Stimulated activated effector memory CD8-positive, alpha-beta T cell treated with anti-CD3 and anti-CD28 coated beads, Interleukin-12 subunit alpha, Interleukin-12 subunit beta, amount 100 ng/mL, for 72 hours (primary cell): Measurements from ENCODE around the gene INPP5B.
"Not testable (repeated sequence)": the region's sequence is repeated elsewhere in the genome, so short reads cannot be mapped to it uniquely, and the experiment has no call there.

Source experiments
- ATAC-seq: fragments of 150-1000 bp; cut with Tn5 transposase; 2 replicates; pipeline ENCODE4 v1.10.0; 2021
- DNase-seq, 2 donors: peaks; one replicate each; pipeline ENCODE4 v3.0.0; 2021 to 2022; ENCODE audit warnings: low spot score in 2 of 2
- H3K27ac Mint-ChIP-seq: one replicate; pipeline ENCODE4 v1.8.0; 2022; ENCODE audit warnings: mild to moderate bottlenecking, mixed read lengths
- H3K36me3 Mint-ChIP-seq: one replicate; pipeline ENCODE4 v1.8.0; 2022; ENCODE audit warnings: mild to moderate bottlenecking, mixed read lengths
- H3K4me1 Mint-ChIP-seq: one replicate; pipeline ENCODE4 v1.8.0; 2022; ENCODE audit warnings: mixed read lengths
- H3K4me3 Mint-ChIP-seq: one replicate; pipeline ENCODE4 v1.8.0; 2022; ENCODE audit warnings: mild to moderate bottlenecking, mixed read lengths
- H3K9me3 Mint-ChIP-seq: one replicate; pipeline ENCODE4 v1.8.0; 2022; ENCODE audit warnings: mixed read lengths

Gene INPP5B

GRCh38 chr1:37952738-37953137 lies 5.9 kb upstream of the INPP5B start:
- peaks cover 7% of the 10 kb centered on the region for H3K4me1 Mint-ChIP-seq
- H3K9me3 Mint-ChIP-seq, result no peaks in the 10 kb centered on the region
- H3K4me3 Mint-ChIP-seq, result no peak overlapping the region
- H3K36me3 Mint-ChIP-seq, result peaks cover 20% of the 10 kb centered on the region
- DNase-seq (no peak), ATAC-seq (no peak)
- H3K27ac Mint-ChIP-seq, result no peak overlapping the region

- no peaks in the 10 kb centered on the region for H3K9me3 Mint-ChIP-seq
- no peak overlapping the region for H3K27ac Mint-ChIP-seq
- H3K4me3 Mint-ChIP-seq, result no peak overlapping the region
- peaks cover 14% of the 10 kb centered on the region for H3K36me3 Mint-ChIP-seq
- ATAC-seq (no peak), DNase-seq (no peak)
- H3K4me1 Mint-ChIP-seq, result peaks cover 14% of the 10 kb centered on the region
Observed at GRCh38 chr1:37951783-37952624, 5.2 kb upstream of the INPP5B start.

- peak overlapping the region; percentile 81 for H3K27ac Mint-ChIP-seq
- H3K4me1 Mint-ChIP-seq, result peaks cover 22% of the 10 kb centered on the region
- no peaks in the 10 kb centered on the region for H3K9me3 Mint-ChIP-seq
- ATAC-seq (no peak), DNase-seq (no peak)
- H3K4me3 Mint-ChIP-seq, result no peak overlapping the region
- H3K36me3 Mint-ChIP-seq, result peaks cover 11% of the 10 kb centered on the region
Observed at GRCh38 chr1:37951041-37951782, 4.4 kb upstream of the INPP5B start.

- ATAC-seq (no peak), DNase-seq (no peak)
- Mint-ChIP-seq H3K36me3 (peaks cover 6% of the 10 kb centered on the region), H3K4me1 (peaks cover 22% of the 10 kb centered on the region), H3K27ac (peak overlapping the region; percentile 48), H3K9me3 (no peaks in the 10 kb centered on the region), H3K4me3 (no peak overlapping the region)
Observed at GRCh38 chr1:37949524-37950152, 2.8 kb upstream of the INPP5B start.

GRCh38 chr1:37948841-37949240 lies 2.0 kb upstream of the INPP5B start:
- DNase-seq, result no peak
- no peaks in the 10 kb centered on the region for H3K9me3 Mint-ChIP-seq
- H3K4me3 Mint-ChIP-seq, result no peak overlapping the region
- no peak for ATAC-seq
- H3K4me1 Mint-ChIP-seq, result peaks cover 22% of the 10 kb centered on the region
- H3K27ac Mint-ChIP-seq, result peak overlapping the region; percentile 29
- peaks cover 6% of the 10 kb centered on the region for H3K36me3 Mint-ChIP-seq

- DNase-seq (no peak), ATAC-seq (no peak)
- no peak overlapping the region for H3K4me3 Mint-ChIP-seq
- peak overlapping the region; percentile 29 for H3K27ac Mint-ChIP-seq
- H3K36me3 Mint-ChIP-seq, result peaks cover 12% of the 10 kb centered on the region
- no peaks in the 10 kb centered on the region for H3K9me3 Mint-ChIP-seq
- peaks cover 22% of the 10 kb centered on the region for H3K4me1 Mint-ChIP-seq
Observed at GRCh38 chr1:37948166-37948565, 1.3 kb upstream of the INPP5B start.

GRCh38 chr1:37947364-37947763 lies 511 bp upstream of the INPP5B start:
- Mint-ChIP-seq H3K27ac (peak overlapping the region; percentile 98), H3K4me1 (peaks cover 22% of the 10 kb centered on the region), H3K36me3 (peaks cover 20% of the 10 kb centered on the region), H3K4me3 (peak overlapping the region; percentile 85), H3K9me3 (no peaks in the 10 kb centered on the region)
- ATAC-seq, result peak; percentile 38
- no peak for DNase-seq

- H3K9me3 Mint-ChIP-seq, result no peaks in the 10 kb centered on the region
- H3K4me1 Mint-ChIP-seq, result peaks cover 14% of the 10 kb centered on the region
- ATAC-seq, result no peak
- peak overlapping the region; percentile 85 for H3K4me3 Mint-ChIP-seq
- no peak for DNase-seq
- peak overlapping the region; percentile 98 for H3K27ac Mint-ChIP-seq
- peaks cover 25% of the 10 kb centered on the region for H3K36me3 Mint-ChIP-seq
Observed at GRCh38 chr1:37945743-37946702, 830 bp downstream of the INPP5B start.

- Mint-ChIP-seq H3K4me1 (peaks cover 14% of the 10 kb centered on the region), H3K36me3 (peaks cover 28% of the 10 kb centered on the region), H3K4me3 (no peak overlapping the region), H3K9me3 (no peaks in the 10 kb centered on the region), H3K27ac (no peak overlapping the region)
- no peak for ATAC-seq
- no peak for DNase-seq
Observed at GRCh38 chr1:37945251-37945650, 1.6 kb downstream of the INPP5B start.

GRCh38 chr1:37944816-37945215 lies 2.0 kb downstream of the INPP5B start:
- H3K9me3 Mint-ChIP-seq, result no peaks in the 10 kb centered on the region
- ATAC-seq (no peak), DNase-seq (no peak)
- peaks cover 14% of the 10 kb centered on the region for H3K4me1 Mint-ChIP-seq
- H3K27ac Mint-ChIP-seq, result no peak overlapping the region
- H3K4me3 Mint-ChIP-seq, result no peak overlapping the region
- peaks cover 28% of the 10 kb centered on the region for H3K36me3 Mint-ChIP-seq

GRCh38 chr1:37944086-37944763 lies 2.6 kb downstream of the INPP5B start:
- Mint-ChIP-seq H3K9me3 (no peaks in the 10 kb centered on the region), H3K4me3 (no peak overlapping the region), H3K4me1 (peaks cover 14% of the 10 kb centered on the region), H3K36me3 (peaks cover 33% of the 10 kb centered on the region), H3K27ac (no peak overlapping the region)
- no peak for ATAC-seq
- DNase-seq, result no peak

- Mint-ChIP-seq H3K36me3 (peaks cover 54% of the 10 kb centered on the region), H3K4me1 (no peaks in the 10 kb centered on the region), H3K4me3 (no peak overlapping the region), H3K27ac (peak overlapping the region; percentile 10), H3K9me3 (no peaks in the 10 kb centered on the region)
- ATAC-seq (no peak), DNase-seq (no peak)
Observed at GRCh38 chr1:37940299-37940947, 6.4 kb downstream of the INPP5B start.

- H3K27ac Mint-ChIP-seq, DNase-seq, ATAC-seq, H3K4me3 Mint-ChIP-seq, H3K4me1 Mint-ChIP-seq, H3K9me3 Mint-ChIP-seq: not testable (repeated sequence)
- H3K36me3 Mint-ChIP-seq, result peaks cover 62% of the 10 kb centered on the region
Observed at GRCh38 chr1:37936760-37937159, 10.1 kb downstream of the INPP5B start.

- Mint-ChIP-seq H3K9me3 (no peaks in the 10 kb centered on the region), H3K36me3 (peaks cover 57% of the 10 kb centered on the region), H3K4me1 (peaks cover 31% of the 10 kb centered on the region), H3K4me3 (peak overlapping the region; percentile 94), H3K27ac (no peak overlapping the region)
- ATAC-seq, result peak; percentile 54
- DNase-seq, result no peak
Observed at GRCh38 chr1:37932759-37933158, 14.1 kb downstream of the INPP5B start.
